GM12873 (cell line): ENCODE results near the gene CFAP97D2.

ENCODE experiments used
- TF ChIP-seq, protein P1 (sequence below): IDR thresholded peaks from 2 replicates; pipeline ENCODE4 v1.5.1; 2012; ENCODE audit warnings: low read depth, mild to moderate bottlenecking, moderate library complexity, low read length, control low read depth; ENCODE audit not compliant: insufficient read depth; ENCODE audit errors: missing control alignments

Gene CFAP97D2

DNA sequence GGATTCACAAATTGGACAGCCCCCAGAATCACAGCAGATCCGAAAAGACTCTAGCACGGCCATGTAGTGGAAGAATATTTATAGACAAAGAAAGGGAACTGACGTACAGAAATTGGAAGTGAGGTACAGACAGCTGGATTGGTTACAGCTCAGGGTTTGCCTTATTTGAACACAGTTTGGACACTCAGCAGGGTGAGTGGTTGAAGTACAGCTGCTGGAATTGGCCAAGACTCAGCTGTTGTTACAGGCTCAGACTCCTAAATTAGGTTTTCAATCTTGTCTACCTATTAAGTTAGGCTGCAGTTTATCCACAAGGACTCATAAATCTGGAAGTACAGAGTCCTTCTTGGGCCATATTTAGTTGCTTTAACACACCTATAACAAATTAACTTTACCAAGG lies 5.8 kb upstream of the CFAP97D2 start:
- TF ChIP-seq, protein P1, sequence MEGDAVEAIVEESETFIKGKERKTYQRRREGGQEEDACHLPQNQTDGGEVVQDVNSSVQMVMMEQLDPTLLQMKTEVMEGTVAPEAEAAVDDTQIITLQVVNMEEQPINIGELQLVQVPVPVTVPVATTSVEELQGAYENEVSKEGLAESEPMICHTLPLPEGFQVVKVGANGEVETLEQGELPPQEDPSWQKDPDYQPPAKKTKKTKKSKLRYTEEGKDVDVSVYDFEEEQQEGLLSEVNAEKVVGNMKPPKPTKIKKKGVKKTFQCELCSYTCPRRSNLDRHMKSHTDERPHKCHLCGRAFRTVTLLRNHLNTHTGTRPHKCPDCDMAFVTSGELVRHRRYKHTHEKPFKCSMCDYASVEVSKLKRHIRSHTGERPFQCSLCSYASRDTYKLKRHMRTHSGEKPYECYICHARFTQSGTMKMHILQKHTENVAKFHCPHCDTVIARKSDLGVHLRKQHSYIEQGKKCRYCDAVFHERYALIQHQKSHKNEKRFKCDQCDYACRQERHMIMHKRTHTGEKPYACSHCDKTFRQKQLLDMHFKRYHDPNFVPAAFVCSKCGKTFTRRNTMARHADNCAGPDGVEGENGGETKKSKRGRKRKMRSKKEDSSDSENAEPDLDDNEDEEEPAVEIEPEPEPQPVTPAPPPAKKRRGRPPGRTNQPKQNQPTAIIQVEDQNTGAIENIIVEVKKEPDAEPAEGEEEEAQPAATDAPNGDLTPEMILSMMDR = no peak

DNA sequence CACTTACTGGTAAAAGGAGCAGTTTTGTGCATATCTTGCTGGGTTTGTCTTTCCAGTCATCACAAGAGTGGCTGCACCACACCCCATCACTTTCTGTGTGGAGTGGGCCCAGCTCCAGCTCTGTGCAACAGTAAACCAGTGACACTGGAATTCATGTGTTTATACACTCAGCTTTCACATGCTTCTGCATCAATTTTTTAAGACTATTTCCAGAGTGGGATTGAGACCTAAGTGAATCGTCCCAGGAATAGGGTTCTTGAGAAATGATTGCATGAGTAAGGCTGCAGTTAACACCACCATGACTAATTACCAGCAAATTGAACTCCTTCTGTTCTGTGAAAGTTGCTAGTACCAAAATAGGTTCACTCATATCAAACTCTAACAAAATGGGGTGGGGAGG lies 5.3 kb upstream of the CFAP97D2 start:
- TF ChIP-seq, protein P1 = no peak

DNA sequence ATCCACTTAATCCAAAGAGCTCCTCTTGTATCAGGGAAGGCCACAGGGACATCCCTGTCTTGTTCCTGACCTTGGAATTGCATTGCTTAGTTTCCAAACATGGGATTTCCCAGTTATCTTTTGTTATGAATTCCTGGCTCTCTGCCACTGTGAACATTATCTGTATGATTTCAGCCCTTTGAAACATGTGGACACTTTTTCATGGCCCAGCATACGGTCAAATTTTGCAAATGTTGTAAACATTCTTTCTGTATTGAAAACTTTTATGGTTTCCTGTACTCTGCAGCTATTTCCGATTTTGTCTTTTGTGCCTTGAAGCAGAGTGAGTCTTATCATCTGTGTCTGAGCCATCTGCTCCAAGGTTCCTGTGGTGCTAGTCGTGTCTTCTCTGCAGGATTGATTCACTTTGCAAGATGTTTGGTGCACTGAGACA lies 4.5 kb upstream of the CFAP97D2 start:
- TF ChIP-seq, protein P1 = no peak

DNA sequence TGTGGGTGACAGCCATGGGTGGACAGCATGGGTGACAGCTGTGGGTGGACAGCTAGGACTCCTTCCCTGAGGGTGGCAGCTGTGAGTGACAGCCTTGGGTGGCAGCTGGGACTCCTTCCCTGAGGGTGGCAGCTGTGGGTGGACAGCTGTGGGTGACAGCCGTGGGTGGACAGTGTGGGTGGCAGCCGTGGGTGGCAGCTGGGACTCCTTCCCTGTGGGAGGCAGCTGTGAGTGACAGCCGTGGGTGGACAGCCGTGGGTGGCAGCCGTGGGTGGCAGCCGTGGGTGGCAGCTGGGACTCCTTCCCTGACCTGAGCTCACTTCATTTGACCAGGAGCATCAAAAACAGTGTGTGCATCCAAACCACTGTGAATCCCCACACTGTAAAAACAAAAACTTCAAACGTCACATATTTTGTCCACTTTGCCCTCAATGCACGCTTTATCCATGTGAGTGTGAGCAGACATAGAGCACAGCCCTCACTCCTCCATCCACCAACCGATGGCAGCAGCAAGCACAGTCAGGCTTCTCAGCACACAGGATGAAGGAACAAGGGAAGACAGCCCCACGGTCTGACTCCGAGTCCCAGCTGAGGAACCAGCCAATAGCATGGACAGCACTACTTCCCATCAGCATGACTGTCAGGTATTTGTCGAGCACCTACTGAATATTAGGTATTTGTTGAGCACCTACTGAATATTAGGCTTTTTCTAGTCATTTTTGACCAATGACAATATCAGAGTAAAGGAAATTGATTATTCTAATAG lies 1.6 kb upstream of the CFAP97D2 start:
- TF ChIP-seq, protein P1 = no peak

DNA sequence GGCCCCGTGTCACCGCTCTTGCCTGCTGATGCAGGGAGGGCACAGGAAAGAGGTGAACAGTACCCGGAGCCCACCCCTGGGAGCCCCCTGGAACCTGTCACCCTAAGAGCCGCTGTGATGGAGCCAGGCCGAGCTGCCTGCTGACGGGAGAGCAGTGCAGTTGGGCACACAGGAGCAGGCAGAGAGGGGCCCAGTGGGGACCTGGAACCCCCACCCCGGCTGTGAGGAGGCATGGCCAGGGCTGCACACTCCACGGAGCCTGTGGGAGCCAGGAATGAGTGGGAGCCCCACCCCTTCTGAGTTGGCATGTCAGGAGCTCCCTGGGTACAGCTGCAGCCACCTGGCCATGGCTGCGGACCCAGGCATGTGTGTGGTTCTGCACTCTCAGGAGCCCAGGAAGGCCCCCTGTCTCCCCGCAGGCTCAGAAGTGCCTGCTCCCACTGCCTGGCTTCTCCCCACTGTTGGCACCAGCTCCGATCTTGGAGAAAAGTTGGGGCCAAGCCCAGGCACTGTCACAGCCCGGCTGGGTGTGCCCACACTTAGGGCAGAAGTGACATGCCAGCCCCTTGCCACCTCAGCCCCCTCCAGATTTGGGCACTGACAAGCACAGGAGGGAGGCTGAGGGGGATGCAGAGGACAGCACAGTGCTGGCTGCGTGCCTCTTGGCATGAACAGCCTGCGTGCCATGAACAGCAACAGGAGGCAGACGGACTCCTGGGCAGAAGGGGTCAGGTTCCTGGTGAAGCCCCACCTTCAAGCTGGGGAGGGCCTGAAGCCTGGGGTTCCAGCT lies 6.3 kb downstream of the CFAP97D2 start:
- TF ChIP-seq, protein P1 = no peak

DNA sequence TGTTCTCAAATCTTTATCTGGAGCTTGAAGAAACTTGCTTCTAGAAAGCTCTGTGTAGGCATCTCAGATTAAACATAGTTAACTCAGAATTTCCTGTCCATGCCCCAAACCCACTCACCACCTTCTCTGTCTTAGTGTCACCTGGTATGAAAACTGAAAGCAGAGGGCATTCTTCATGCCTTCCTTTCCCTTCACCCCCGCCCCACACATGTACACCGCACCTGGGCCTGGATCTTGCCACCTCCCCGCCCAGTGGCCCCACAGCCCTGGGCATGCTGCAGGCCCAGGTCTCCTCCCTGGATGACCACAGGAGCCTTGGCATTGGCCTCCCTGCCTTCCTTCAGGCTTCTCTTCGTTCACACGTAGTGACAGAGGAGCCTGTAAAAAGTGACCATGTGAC lies 15.8 kb downstream of the CFAP97D2 start:
- TF ChIP-seq, protein P1 = no peak

DNA sequence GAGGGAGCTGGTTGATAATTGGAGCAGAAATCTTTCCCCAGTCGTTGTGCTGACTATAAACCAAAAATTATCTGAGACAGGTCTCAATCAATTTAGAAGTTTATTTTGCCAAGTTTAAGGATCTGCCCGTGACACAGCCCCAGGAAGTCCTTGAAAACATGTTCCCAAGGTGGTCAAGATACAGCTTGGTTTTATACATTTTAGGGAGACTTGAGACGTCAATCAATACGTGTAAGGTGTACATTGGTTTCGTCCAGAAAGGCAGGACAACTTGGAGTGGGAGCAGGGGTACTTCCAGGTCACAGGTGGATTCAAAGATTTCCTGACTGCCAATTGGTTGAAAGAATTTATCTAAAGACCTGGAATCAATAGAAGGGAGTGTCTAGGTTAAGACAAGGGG lies 17.6 kb downstream of the CFAP97D2 start:
- TF ChIP-seq, protein P1 = no peak
